ENCODE data around the gene DNAH3. TPM values are rescaled to one million over a fixed set of nuclear protein-coding genes. Genes with fewer than 3 reads are reported as not detected.

Gene DNAH3
- total and polyA plus RNA-seq, 2 of the 13 experiments (the other 11 are each of a cell fraction or from before 2014, with no cell fraction given): 0.07 to 0.08 TPM

DNA sequence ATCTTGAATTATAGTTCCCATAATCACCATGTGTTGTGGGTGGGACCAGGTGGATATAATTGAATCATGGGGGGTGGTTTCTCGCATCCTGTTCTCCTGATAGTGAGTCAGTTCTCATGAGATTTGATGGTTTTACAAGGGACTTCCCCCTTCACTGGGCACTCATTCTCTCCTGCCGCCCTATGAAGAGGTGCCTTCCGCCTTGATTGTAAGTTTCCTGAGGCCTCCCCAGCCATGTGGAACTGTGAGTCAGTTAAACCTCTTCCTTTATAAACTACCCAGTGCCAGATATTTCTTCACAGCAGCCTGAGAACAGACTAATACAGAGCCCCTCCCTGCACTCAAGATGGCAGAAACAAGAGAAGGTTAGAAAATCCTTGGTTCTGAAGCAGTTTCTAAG is 34.2 kb upstream of the DNAH3 start:
- no peaks in the 10 kb centered on the region for H4K20me1 ChIP-seq (ENCODE audit: insufficient read depth, low read length)
- ChIA-PET POLR2A (interaction anchor here (5.4 kb wide), 1 partner anchor 117 kb away, joined by 52 read pairs; no protein-coding TSS in a partner anchor), CTCF (ENCODE audit: low intra/inter-chr PET ratio, low total read pairs) (no interaction called here)
- 72% methylated on average over 3 of the region's 3 CpGs for WGBS (ENCODE audit: low lambda C conversion rate)
- FAIRE-seq: no peak
- peaks cover 45% of the 10 kb centered on the region for H3K4me1 ChIP-seq (ENCODE audit: insufficient read depth, low read length)
- no peaks in the 10 kb centered on the region for H3K27me3 ChIP-seq (ENCODE audit: control insufficient read depth in 1 of 2, insufficient read depth in 2 of 2, low read length in 2 of 2)
- BruUV-seq (replicated peaks): no TSS peak
- no peak overlapping the region for H3K4me2 ChIP-seq (ENCODE audit: low read depth, low read length)
- DNase-seq (ENCODE audit: low spot score): no peak
- intact Hi-C loops (cut with micrococcal nuclease; ENCODE audit: unreplicated experiment) (loop anchor here (1.0 kb wide), 1 partner anchor 8 kb away; no protein-coding TSS in a partner anchor), in situ Hi-C loops (cut with HindIII; ENCODE audit: extremely low pct_ligation_motif_present, low pct_unique_long_range_greater_than_20kb) (loop anchor here (5.0 kb wide), 2 partner anchors 92 to 117 kb away; partner anchors contain the start of gene CRYM)
- no peak overlapping the region for H2AFZ ChIP-seq (ENCODE audit: low read length)
- H3K36me3 ChIP-seq (replicated peaks in 1 of 2; ENCODE audit: control insufficient read depth in 1 of 2, insufficient read depth in 2 of 2, low read length in 2 of 2): no peaks in the 10 kb centered on the region
- H3K9me3 ChIP-seq (ENCODE audit: low read length): no peaks in the 10 kb centered on the region
- no peak for ATAC-seq
- H3K79me2 ChIP-seq (ENCODE audit: insufficient read depth, low read length): no peaks in the 10 kb centered on the region
- H3K4me3 ChIP-seq (replicated peaks in 1 of 3; ENCODE audit: insufficient read depth in 1 of 3, low read depth in 2 of 3, low read length in 3 of 3): no peak overlapping the region
- no peak overlapping the region for H3K9ac ChIP-seq (ENCODE audit: insufficient read depth, low read depth, low read length)
- TF ChIP-seq HNRNPL (IDR thresholded peaks at IDR 0.05; ENCODE audit: low read depth, low read length) (no peak), AGO1 (IDR thresholded peaks at IDR 0.05; ENCODE audit: low read depth, low read length, poor library complexity, severe bottlenecking) (no peak), CBFB (CRISPR knock-in tag; IDR thresholded peaks at IDR 0.05) (no peak), ZNF781 (CRISPR knock-in tag; IDR thresholded peaks at IDR 0.05; ENCODE audit: borderline replicate concordance, not compliant biosample characterization) (no peak), ZNF260 (CRISPR knock-in tag; IDR thresholded peaks at IDR 0.05; ENCODE audit: borderline replicate concordance, low read depth) (no peak), ZBTB42 (CRISPR knock-in tag; IDR thresholded peaks at IDR 0.05) (no peak), RAD21 (CRISPR knock-in tag; IDR thresholded peaks at IDR 0.05) (no peak), MBD4 (IDR thresholded peaks at IDR 0.05; ENCODE audit: borderline replicate concordance, low read length) (no peak), IKZF1 (IDR thresholded peaks at IDR 0.05) (no peak), ZFP36 (IDR thresholded peaks at IDR 0.05; ENCODE audit: borderline replicate concordance, low read depth, low read length, partially characterized antibody) (no peak), ELF1 (CRISPR knock-in tag; IDR thresholded peaks at IDR 0.05) (no peak), AKAP8 (CRISPR knock-in tag; IDR thresholded peaks at IDR 0.05) (no peak)
- TF ChIP-seq, protein P1, sequence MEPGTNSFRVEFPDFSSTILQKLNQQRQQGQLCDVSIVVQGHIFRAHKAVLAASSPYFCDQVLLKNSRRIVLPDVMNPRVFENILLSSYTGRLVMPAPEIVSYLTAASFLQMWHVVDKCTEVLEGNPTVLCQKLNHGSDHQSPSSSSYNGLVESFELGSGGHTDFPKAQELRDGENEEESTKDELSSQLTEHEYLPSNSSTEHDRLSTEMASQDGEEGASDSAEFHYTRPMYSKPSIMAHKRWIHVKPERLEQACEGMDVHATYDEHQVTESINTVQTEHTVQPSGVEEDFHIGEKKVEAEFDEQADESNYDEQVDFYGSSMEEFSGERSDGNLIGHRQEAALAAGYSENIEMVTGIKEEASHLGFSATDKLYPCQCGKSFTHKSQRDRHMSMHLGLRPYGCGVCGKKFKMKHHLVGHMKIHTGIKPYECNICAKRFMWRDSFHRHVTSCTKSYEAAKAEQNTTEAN (CRISPR knock-in tag; conservative IDR thresholded peaks at IDR 0.05): no peak
- TF ChIP-seq, protein P2, sequence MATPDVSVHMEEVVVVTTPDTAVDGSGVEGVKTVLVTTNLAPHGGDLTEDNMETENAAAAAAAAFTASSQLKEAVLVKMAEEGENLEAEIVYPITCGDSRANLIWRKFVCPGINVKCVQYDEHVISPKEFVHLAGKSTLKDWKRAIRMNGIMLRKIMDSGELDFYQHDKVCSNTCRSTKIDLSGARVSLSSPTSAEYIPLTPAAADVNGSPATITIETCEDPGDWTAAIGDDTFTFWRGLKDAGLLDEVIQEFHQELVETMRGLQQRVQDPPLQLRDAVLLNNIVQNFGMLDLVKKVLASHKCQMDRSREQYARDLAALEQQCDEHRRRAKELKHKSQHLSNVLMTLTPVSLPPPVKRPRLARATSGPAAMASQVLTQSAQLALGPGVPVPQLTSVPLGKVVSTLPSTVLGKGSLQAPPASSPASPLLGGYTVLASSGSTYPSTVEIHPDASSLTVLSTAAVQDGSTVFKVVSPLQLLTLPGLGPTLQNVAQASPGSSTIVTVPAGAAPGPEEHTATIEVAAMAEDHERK (CRISPR knock-in tag; IDR thresholded peaks at IDR 0.05; ENCODE audit: low read depth): no peak
- TF ChIP-seq, protein P3, sequence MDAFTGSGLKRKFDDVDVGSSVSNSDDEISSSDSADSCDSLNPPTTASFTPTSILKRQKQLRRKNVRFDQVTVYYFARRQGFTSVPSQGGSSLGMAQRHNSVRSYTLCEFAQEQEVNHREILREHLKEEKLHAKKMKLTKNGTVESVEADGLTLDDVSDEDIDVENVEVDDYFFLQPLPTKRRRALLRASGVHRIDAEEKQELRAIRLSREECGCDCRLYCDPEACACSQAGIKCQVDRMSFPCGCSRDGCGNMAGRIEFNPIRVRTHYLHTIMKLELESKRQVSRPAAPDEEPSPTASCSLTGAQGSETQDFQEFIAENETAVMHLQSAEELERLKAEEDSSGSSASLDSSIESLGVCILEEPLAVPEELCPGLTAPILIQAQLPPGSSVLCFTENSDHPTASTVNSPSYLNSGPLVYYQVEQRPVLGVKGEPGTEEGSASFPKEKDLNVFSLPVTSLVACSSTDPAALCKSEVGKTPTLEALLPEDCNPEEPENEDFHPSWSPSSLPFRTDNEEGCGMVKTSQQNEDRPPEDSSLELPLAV (CRISPR knock-in tag; conservative IDR thresholded peaks at IDR 0.05; ENCODE audit: low read depth): no peak
- TF ChIP-seq, protein P4, sequence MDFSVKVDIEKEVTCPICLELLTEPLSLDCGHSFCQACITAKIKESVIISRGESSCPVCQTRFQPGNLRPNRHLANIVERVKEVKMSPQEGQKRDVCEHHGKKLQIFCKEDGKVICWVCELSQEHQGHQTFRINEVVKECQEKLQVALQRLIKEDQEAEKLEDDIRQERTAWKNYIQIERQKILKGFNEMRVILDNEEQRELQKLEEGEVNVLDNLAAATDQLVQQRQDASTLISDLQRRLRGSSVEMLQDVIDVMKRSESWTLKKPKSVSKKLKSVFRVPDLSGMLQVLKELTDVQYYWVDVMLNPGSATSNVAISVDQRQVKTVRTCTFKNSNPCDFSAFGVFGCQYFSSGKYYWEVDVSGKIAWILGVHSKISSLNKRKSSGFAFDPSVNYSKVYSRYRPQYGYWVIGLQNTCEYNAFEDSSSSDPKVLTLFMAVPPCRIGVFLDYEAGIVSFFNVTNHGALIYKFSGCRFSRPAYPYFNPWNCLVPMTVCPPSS (IDR thresholded peaks at IDR 0.05): no peak
- TF ChIP-seq, protein P5, sequence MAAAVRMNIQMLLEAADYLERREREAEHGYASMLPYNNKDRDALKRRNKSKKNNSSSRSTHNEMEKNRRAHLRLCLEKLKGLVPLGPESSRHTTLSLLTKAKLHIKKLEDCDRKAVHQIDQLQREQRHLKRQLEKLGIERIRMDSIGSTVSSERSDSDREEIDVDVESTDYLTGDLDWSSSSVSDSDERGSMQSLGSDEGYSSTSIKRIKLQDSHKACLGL (CRISPR knock-in tag; IDR thresholded peaks at IDR 0.05): no peak
- TF ChIP-seq, protein P6, sequence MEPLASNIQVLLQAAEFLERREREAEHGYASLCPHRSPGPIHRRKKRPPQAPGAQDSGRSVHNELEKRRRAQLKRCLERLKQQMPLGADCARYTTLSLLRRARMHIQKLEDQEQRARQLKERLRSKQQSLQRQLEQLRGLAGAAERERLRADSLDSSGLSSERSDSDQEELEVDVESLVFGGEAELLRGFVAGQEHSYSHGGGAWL (CRISPR knock-in tag; IDR thresholded peaks at IDR 0.05): no peak
- no peak overlapping the region for H3K27ac ChIP-seq (ENCODE audit: extremely low read length, insufficient read depth, low read length)

All from HepG2 (cell line).